ENCODE measurements around the gene RBFOX2.

- TF ChIP-seq CTCF (IDR thresholded peaks at IDR 0.05) (no peak), EP300 (IDR thresholded peaks at IDR 0.05; ENCODE audit: borderline replicate concordance in 1 of 2, low read depth in 1 of 2, low read length in 1 of 2) (no peak), MAX (IDR thresholded peaks at IDR 0.05; ENCODE audit: low read depth) (no peak), TEAD4 (IDR thresholded peaks at IDR 0.05; ENCODE audit: borderline replicate concordance, insufficient read depth) (no peak), CHD2 (IDR thresholded peaks at IDR 0.05; ENCODE audit: low read length, partially characterized antibody) (no peak), USF2 (IDR thresholded peaks at IDR 0.05; ENCODE audit: borderline replicate concordance, low read depth, low read length) (no peak), FOXM1 (IDR thresholded peaks at IDR 0.05; ENCODE audit: low read depth) (no peak), POLR2AphosphoS5 (IDR thresholded peaks at IDR 0.05; ENCODE audit: low read depth, low read length) (no peak), SMC3 (IDR thresholded peaks at IDR 0.05; ENCODE audit: low read depth, low read length) (no peak), USF1 (IDR thresholded peaks at IDR 0.05; ENCODE audit: borderline replicate concordance, low read depth) (no peak), FOXJ3 (CRISPR knock-in tag; IDR thresholded peaks at IDR 0.05) (no peak)
Observed at GRCh38 chr22:35782504-35782903, 246.1 kb downstream of the RBFOX2 start.
